Kidney (tissue), 14 donors: Measurements from ENCODE around the gene TINAGL1. TPM values are rescaled to one million over a fixed set of nuclear protein-coding genes. Genes with fewer than 3 reads are reported as not detected.
"Not testable (repeated sequence)": the region's sequence is repeated elsewhere in the genome, so short reads cannot be mapped to it uniquely, and the experiment has no call there.

Experiments
- DNase-seq, 5 donors: peaks; one replicate each; pipeline ENCODE4 v3.0.0-alpha.2; 2013 to 2020
- FAIRE-seq: peaks from 2 replicates; lab custom pipeline; 2012; peaks lifted over from hg19 to GRCh38; lab: Jason Lieb, UNC
- H3K27ac ChIP-seq, 2 donors: one replicate each; pipeline ENCODE4 v1.7.0; 2013; ENCODE audit warnings: low read depth in 2 of 2, low read length in 2 of 2, inconsistent platforms in 1 of 2
- H3K27me3 ChIP-seq: one replicate; pipeline ENCODE4 v1.7.1; 2013; ENCODE audit warnings: low read length, inconsistent platforms; ENCODE audit not compliant: control insufficient read depth, insufficient read depth
- H3K36me3 ChIP-seq, 3 donors: one replicate each; pipeline versions ENCODE4 v1.7.0 to v1.7.1; 2013; ENCODE audit warnings: low read length in 3 of 3, control low read depth in 1 of 3, inconsistent platforms in 1 of 3; ENCODE audit not compliant: insufficient read depth in 3 of 3, control insufficient read depth in 2 of 3
- H3K4me1 ChIP-seq, 3 donors: one replicate each; pipeline versions ENCODE4 v1.7.0 to v1.7.1; 2013; ENCODE audit warnings: low read length in 3 of 3, inconsistent platforms in 1 of 3, low read depth in 1 of 3; ENCODE audit not compliant: control insufficient read depth in 2 of 3, insufficient read depth in 2 of 3
- H3K4me3 ChIP-seq, 3 donors: one replicate each; pipeline versions ENCODE4 v1.7.0 to v1.8.1; 2013; ENCODE audit warnings: low read length in 3 of 3, control low read depth in 1 of 3, inconsistent platforms in 1 of 3
- H3K9ac ChIP-seq, 3 donors: one replicate each; pipeline versions ENCODE4 v1.7.0 to v1.7.1; 2013; ENCODE audit warnings: low read length in 3 of 3, control low read depth in 1 of 3, inconsistent platforms in 1 of 3
- H3K9me3 ChIP-seq, 3 donors: one replicate each; pipeline versions ENCODE4 v1.7.0 to v1.7.1; 2013; ENCODE audit warnings: low read length in 3 of 3, control low read depth in 1 of 3, inconsistent platforms in 1 of 3; ENCODE audit not compliant: control insufficient read depth in 2 of 3, insufficient read depth in 1 of 3
- CTCF ChIP-seq: IDR thresholded peaks from 3 replicates; pipeline ENCODE4 v1.5.1; 2012; ENCODE audit warnings: mild to moderate bottlenecking, moderate library complexity, borderline replicate concordance; ENCODE audit not compliant: insufficient read depth; ENCODE audit errors: extremely low read depth
- intact Hi-C: fragments of 100-400 bp; cut with DNase I; formaldehyde crosslinking; loops from one replicate; pipeline ENCODE4 v1.11.1; 2022
- polyA plus RNA-seq: library from polyadenylated mRNA; stranded (reverse); fragments of 350-450 nt; fragmentation: Illumina TruSeq; extraction: RNeasy Lipid Tissue Mini Kit (QIAGEN cat#74804); gene quantifications from one replicate; pipeline ENCODE4 v1.2.3, GENCODE V29; 2014; ENCODE audit warnings: low read depth, low replicate concordance; ENCODE audit not compliant: insufficient read depth
- total RNA-seq: library from RNA; stranded (reverse); fragmentation: NEBNext Ultra II Directional; extraction: Animal tissue kit (Norgen Biotek cat#: 25700); gene quantifications from one replicate; pipeline ENCODE4 v1.2.1, GENCODE V29; 2021
- donor health status: control.
- donor health status: control.
- donor health status: control.
- donor health status: control.
- donor health status: control.
- donor health status: DM: yes; HTN: yes; CAD: no.
- donor health status: Normal renal cell carcinoma (clear cell type).

Gene TINAGL1
- total and polyA plus RNA-seq, 2 donors from 2014 or later = 171 to 246 TPM

- no peak for TF ChIP-seq CTCF
These were observed 9.5 kb downstream of the TINAGL1 start for GRCh38 chr1:31585736-31586365.

GRCh38 chr1:31586376-31587327 lies 10.3 kb downstream of the TINAGL1 start:
- peaks cover 5 to 54% (median 49%) of the 10 kb centered on the region in 3 donors for H3K4me1 ChIP-seq
- H3K36me3 ChIP-seq = peaks cover 0 to 33% (median 13%) of the 10 kb centered on the region in 3 donors
- H3K27ac ChIP-seq = peak overlapping the region in 1 of 2 donors; percentile 18
- TF ChIP-seq CTCF = no peak
- H3K9ac ChIP-seq = no peak overlapping the region
- FAIRE-seq (no peak), DNase-seq (peak in 1 of 5 donors; percentile 75)
- intact Hi-C loops = no loop called here
- H3K4me3 ChIP-seq = no peak overlapping the region
- H3K27me3 ChIP-seq = no peaks in the 10 kb centered on the region
- no peaks in the 10 kb centered on the region for H3K9me3 ChIP-seq

More at GRCh38 chr1:31585736-31586365, 9.5 kb downstream of the TINAGL1 start:
- FAIRE-seq (no peak), DNase-seq (no peak)
- no peak overlapping the region for H3K4me3 ChIP-seq
- H3K9me3 ChIP-seq = no peaks in the 10 kb centered on the region
- no peaks in the 10 kb centered on the region for H3K27me3 ChIP-seq
- peak overlapping the region; percentile 86 to 92 for H3K27ac ChIP-seq
- intact Hi-C loops = no loop called here
- peaks cover 5 to 60% (median 51%) of the 10 kb centered on the region in 3 donors for H3K4me1 ChIP-seq
- peaks cover 0 to 33% (median 13%) of the 10 kb centered on the region in 3 donors for H3K36me3 ChIP-seq
- H3K9ac ChIP-seq = peak overlapping the region in 1 of 3 donors; percentile 31

GRCh38 chr1:31587328-31587699 lies 11.0 kb downstream of the TINAGL1 start:
- H3K4me1 ChIP-seq = peaks cover 5 to 52% (median 46%) of the 10 kb centered on the region in 3 donors
- H3K4me3 ChIP-seq, H3K27me3 ChIP-seq, intact Hi-C loops, H3K9ac ChIP-seq, DNase-seq, H3K9me3 ChIP-seq, FAIRE-seq: not testable (repeated sequence)
- H3K36me3 ChIP-seq = peaks cover 0 to 33% (median 13%) of the 10 kb centered on the region in 3 donors
- peak overlapping the region; percentile 78 to 89 for H3K27ac ChIP-seq
